ENCODE measurements around the gene HAPSTR1.
A peak's percentile ranks its signal among the peaks of the same experiment; 100 is the strongest.
"Not testable (repeated sequence)": the region's sequence is repeated elsewhere in the genome, so short reads cannot be mapped to it uniquely, and the experiment has no call there.

Gene HAPSTR1, protein sequence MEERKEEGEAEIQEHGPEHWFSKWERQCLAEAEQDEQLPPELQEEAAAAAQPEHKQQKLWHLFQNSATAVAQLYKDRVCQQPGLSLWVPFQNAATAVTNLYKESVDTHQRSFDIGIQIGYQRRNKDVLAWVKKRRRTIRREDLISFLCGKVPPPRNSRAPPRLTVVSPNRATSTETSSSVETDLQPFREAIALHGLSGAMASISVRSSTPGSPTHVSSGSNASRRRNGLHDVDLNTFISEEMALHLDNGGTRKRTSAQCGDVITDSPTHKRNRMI

DNA sequence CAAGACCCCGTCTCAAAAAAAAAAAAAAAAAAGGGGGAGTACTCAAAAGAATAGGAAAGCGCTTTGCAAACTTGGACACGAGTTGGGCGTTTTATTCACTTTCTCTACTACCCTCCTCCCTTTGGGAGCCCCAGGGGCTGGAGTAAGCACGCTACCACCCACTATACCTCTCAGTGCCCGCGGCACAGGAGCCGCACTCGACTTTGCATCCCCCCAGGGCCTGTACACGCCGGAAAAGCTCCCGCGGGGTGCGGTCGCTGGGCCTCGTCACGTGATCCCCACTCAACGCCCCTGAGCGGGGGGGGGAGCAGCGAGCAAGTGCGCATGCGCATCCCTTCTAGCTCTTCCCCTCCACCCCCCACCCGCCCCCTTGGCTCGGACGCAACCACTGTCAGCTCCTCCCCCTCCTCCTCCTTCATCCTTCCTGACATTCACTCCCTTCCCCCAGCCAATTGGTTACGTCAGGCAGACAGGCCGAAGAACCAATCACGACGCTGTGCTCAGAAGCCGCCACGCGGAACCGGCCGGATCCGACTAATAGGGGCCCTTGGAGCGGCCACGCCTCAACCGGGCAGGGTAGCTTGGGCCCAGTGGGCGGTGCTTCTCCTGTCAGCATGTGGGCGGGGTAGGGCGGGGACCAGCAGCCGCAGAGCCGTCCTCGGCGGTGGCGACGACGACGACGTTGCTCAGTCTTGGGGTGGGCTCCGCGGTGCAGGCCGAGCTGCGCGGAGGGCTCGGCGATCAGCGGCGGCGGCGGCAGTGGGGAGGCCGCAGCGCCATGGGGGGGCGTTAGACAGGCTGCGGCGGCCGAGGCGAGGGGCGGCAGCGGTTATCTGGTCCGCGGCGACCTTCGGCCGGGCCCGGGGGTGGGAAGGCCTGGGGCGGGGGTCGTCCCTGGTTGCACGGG lies at the start of gene HAPSTR1:
HAPSTR1 (plus strand) TSS at position 685 of the 907 bp plus-strand sequence. CDS start 401 bp downstream, outside the sequence.
- peak; percentile 99 for DNase-seq (ENCODE audit: low read depth)

DNA sequence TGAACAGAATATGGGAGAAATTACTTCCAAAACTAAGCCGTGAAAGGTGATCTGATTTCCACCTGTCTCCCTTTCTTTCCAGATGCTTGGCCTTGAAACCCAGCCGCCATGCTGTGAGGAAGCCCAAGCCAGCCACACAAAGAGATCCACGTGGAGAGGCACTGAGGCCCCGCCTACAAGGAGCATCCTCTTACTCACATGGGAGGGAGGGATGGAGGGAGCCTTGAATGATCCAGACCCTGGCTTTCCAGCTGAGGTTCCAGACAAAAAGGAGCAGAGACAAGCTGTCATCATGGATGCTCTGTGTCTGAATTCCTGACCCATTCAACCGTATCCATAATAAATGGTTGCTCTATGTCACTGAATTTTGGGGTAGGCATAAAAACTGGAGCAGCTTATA lies 48.9 kb upstream of the HAPSTR1 start:
- no peak for DNase-seq (ENCODE audit: low read depth)

GRCh38 chr16:9042964-9043680 lies 48.3 kb upstream of the HAPSTR1 start:
- no peak for DNase-seq (ENCODE audit: low read depth)

GRCh38 chr16:9045562-9045961 lies 45.9 kb upstream of the HAPSTR1 start:
- DNase-seq (ENCODE audit: low read depth): not testable (repeated sequence)

DNA sequence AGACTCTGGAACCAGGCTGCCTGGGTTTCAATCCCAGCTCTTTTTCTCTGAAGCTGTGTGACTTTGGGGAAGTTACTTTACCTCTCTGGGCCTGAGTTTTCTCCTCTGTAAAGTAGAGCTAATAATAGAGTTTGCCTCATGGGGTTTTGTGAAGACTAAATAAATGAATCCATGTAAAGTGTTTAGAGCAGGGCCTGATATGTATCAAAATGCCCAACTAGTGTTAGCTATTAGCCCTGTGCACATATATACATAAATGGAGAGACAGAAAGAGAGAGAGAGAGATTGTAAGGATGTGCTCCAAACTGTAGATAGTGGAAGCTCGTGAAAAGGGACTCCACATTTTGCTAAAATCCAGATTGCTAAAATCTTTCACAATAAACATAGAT lies 44.8 kb upstream of the HAPSTR1 start:
- DNase-seq (ENCODE audit: low read depth): no peak

GRCh38 chr16:9047689-9048301 lies 43.6 kb upstream of the HAPSTR1 start:
- DNase-seq (ENCODE audit: low read depth): peak; percentile 14

GRCh38 chr16:9048302-9048700 lies 43.1 kb upstream of the HAPSTR1 start:
- DNase-seq (ENCODE audit: low read depth): no peak

DNA sequence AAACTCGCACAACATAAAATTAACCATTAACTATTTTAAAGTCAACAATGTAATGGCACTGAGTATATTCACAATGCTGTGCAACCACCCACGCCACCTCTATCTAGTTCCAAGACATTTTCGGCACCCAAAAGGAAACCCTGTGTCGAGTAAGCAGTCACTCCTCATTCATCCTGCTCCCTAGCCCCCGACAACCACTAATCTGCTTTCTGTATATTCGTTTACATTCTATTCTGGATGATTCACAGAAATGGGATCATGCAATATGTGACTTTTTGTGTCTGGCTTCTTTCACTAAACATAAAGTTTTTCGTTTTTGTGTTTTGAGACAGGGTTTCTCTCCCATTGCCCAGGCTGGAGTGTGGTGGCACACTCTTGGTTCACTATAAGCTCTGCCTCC lies 42.2 kb upstream of the HAPSTR1 start:
- DNase-seq (ENCODE audit: low read depth): no peak

DNA sequence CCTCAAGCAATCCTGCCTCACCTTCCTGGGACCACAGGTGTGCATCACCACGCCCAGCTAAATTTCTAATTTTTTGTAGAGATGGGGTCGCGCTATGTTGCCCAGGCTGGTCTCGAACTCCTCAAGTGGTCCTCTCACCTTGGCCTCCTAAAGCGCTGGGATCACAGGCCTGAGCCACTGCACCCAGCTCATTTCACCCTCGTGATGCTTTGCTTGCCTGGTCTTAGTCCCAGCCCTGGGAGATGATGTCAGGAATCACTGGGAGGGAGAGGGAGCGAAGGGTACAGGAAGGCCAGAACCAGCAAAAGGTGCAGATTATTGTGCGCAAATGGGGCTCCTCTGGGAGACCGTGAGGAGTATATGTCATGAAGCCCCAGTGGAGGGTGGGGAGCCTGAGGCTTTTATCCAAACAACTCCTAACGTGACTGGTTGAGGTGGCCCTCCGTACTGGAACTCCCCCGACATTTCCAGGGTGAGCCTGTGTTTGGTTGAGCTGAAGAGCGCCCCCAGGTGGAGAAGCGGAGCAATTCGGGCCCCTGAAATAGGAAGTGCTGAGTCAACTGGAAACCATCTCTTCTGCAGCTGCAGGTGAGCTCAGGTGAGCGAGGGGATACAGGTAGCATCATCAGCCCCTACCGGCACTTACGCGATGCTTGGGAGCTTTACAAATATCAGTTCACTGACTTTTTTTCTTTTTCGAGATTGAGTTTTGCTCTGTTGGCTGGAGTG lies 41.2 kb upstream of the HAPSTR1 start:
- no peak for DNase-seq (ENCODE audit: low read depth)

GRCh38 chr16:9053006-9053601 lies 38.3 kb upstream of the HAPSTR1 start:
- no peak for DNase-seq (ENCODE audit: low read depth)

- DNase-seq (ENCODE audit: low read depth): no peak
Measured at GRCh38 chr16:9054460-9054859, 37.0 kb upstream of the HAPSTR1 start.

DNA sequence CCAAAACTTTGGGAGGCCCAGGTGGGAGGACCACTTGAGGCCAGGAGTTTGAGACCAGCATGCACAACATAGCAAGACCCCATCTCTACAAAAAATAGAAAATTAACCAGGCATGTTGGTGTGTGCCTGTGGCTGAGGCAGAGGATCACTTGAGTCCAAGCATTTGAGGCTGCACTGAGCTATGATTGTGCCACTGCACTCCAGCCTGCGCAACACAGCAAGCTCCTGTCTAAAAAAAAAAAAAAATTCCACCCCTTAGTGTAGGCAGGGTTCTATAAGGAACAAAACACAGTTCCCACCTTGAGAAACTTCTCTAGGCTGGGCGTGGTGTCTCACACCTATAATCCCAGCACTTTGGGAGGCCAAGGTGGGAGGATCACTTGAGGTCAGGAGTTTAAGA lies 36.3 kb upstream of the HAPSTR1 start:
- DNase-seq (ENCODE audit: low read depth): no peak

GRCh38 chr16:9055661-9056060 lies 35.8 kb upstream of the HAPSTR1 start:
- DNase-seq (ENCODE audit: low read depth): no peak

GRCh38 chr16:9056061-9056460 lies 35.4 kb upstream of the HAPSTR1 start:
- DNase-seq (ENCODE audit: low read depth): no peak

GRCh38 chr16:9058211-9058610 lies 33.2 kb upstream of the HAPSTR1 start:
- DNase-seq (ENCODE audit: low read depth): no peak

GRCh38 chr16:9060225-9060624 lies 31.2 kb upstream of the HAPSTR1 start:
- DNase-seq (ENCODE audit: low read depth): no peak

DNA sequence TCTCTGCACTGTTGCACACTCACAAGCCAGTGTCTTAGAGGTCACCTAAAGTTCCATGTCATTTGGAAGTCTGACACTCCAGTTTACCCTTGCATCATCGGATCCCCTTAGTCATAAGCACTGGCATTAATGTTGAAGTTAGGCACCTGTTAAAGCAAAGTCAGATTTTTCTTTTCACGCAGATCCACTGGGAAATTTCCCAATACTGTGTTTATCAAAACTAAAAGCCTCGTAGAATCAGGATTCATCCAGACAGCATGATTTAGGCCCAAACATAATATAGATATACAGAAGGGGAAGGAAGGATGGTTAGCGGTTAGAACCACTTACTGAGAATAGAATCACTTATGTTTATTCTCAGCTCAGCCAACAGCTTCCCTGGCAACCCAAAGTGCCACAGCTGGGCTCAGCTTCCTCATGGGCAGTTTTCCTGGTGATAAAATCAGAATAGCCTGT lies 30.1 kb upstream of the HAPSTR1 start:
- DNase-seq (ENCODE audit: low read depth): no peak

DNA sequence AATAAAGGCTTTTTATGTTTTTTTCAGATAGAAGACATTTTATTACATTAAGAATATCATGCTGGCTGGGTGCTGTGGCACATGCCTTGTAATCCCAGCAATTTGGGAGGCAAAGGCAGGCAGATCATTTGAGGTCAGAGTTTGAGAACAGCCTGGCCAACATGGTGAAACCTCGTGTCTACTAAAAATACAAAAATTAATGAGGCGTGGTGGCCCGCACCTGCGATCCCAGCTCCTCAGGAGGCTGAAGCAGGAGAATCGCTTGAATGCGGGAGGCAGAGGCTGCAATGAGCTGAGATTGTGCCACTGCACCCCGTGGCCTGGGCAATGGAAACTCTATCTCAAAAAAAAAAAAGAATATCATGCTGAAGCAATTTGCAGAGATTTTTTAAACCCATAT lies 29.1 kb upstream of the HAPSTR1 start:
- DNase-seq (ENCODE audit: low read depth): no peak

DNA sequence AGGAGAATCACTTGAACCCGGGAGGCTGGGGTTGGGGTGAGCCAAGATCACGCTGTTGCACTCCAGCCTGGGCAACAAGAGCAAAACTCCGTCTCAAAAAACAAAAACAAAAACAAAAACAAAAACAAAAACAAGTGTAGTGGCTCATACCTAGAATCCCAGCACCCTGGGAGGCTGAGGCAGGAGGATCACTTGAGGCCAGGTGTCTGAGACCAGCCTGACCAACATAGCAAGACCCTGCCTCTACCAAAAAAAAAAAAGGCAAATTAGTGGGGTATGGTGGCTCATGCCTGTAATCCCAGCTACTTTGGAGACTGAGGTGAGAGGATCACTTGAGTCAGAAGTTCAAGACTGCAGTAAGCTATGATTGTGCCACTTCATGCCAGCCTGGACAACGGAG lies 26.4 kb upstream of the HAPSTR1 start:
- DNase-seq (ENCODE audit: low read depth): no peak

GRCh38 chr16:9068886-9069285 lies 22.6 kb upstream of the HAPSTR1 start:
- DNase-seq (ENCODE audit: low read depth): no peak

DNA sequence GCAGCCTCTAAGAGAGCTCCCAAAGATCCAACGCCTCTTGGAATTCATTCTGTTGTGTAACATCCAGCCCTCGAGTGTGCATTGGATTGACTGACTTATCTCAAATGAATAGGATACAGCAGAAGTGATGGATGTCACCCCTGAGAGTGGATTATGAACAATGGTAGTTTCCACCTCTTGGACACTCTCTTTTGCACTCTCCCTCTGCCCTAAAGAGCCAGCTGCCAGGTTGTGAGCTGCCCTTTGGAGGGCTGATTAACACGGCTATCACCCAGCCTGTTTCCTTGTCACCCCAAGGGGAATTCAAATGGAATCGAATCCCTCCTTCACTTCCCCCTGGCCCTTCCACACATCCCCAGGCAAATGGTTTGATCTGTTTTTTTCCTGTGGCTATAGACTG lies 21.2 kb upstream of the HAPSTR1 start:
- DNase-seq (ENCODE audit: low read depth): no peak

Data from stimulated activated CD8-positive, alpha-beta memory T cell treated with anti-CD3 and anti-CD28 coated beads, Interleukin-12 subunit alpha, Interleukin-12 subunit beta, amount 100 ng/mL, for 1 hour (primary cell).